Endothelial cell of umbilical vein (primary cell): ENCODE results near the gene GKN2. TPM values are rescaled to one million over a fixed set of nuclear protein-coding genes. Genes with fewer than 3 reads are reported as not detected.

Experiments
- BruUV-seq: library from RNA; stranded (reverse); fragments of 400-500 nt; replicated peaks from 2 replicates; lab custom pipeline; 2021; lab: Mats Ljungman, UMichigan
- CTCF ChIA-PET: fragments of 300-600, 350-600 bp; sonication (Branson Sonifier 250); formaldehyde crosslinking; loops from one replicate; lab custom pipeline; 2021; ENCODE audit warnings: antibody characterized with exemption, inconsistent platforms; lab: Charles Lee
- POLR2A ChIA-PET: fragments of 300-600, 350-600 bp; sonication (Branson Sonifier 250); formaldehyde crosslinking; loops from one replicate; lab custom pipeline; 2021; ENCODE audit warnings: antibody characterized with exemption, inconsistent platforms; lab: Charles Lee
- DNase-seq: peaks from one replicate; pipeline ENCODE4 v3.0.0-alpha.2; 2011; ENCODE audit warnings: low read depth, low spot score
- FAIRE-seq: peaks from 2 replicates; lab custom pipeline; 2011; peaks lifted over from hg19 to GRCh38; lab: Jason Lieb, UNC
- H2AFZ ChIP-seq: 2 replicates; pipeline ENCODE4 v1.6.0; 2012; ENCODE audit warnings: low read depth, low read length, control low read depth, inconsistent platforms
- H3K27ac ChIP-seq: 2 replicates; pipeline ENCODE4 v1.5.1; 2011; ENCODE audit warnings: low read depth, mild to moderate bottlenecking, control low read depth, low read length, moderate library complexity; ENCODE audit not compliant: insufficient read depth
- H3K27me3 ChIP-seq, 2 experiments: 2 replicates each; pipeline versions ENCODE4 v1.6.0 to v1.6.1; 2011; ENCODE audit warnings: low read length in 2 of 2, mixed read lengths in 1 of 2; ENCODE audit not compliant: control insufficient read depth in 2 of 2, insufficient read depth in 2 of 2
- H3K36me3 ChIP-seq, 2 experiments: 2 replicates in 1 of 2; 3 replicates in 1 of 2; pipeline ENCODE4 v1.5.1; 2011; ENCODE audit warnings: low read length in 2 of 2, mild to moderate bottlenecking in 1 of 2, moderate library complexity in 1 of 2; ENCODE audit not compliant: control insufficient read depth in 2 of 2, insufficient read depth in 2 of 2; ENCODE audit errors: extremely low read depth in 1 of 2
- H3K4me1 ChIP-seq: 3 replicates; pipeline ENCODE4 v1.5.1; 2011; ENCODE audit warnings: mild to moderate bottlenecking, low read length; ENCODE audit not compliant: control insufficient read depth, insufficient read depth; ENCODE audit errors: extremely low read depth
- H3K4me2 ChIP-seq: 2 replicates; pipeline ENCODE4 v1.6.1; 2011; ENCODE audit warnings: low read length, control low read depth, mixed read lengths; ENCODE audit not compliant: insufficient read depth
- H3K4me3 ChIP-seq, 3 experiments: fragments of 200-600 bp in 1 of 3; sonication (generic), shearing (Covaris generic) in 1 of 3; replicated peaks in 1 of 3; 2 replicates each; pipeline ENCODE4 v1.5.1; 2011 to 2016; ENCODE audit warnings: control low read depth in 3 of 3, low read length in 3 of 3, mild to moderate bottlenecking in 2 of 3, inconsistent platforms in 1 of 3, low read depth in 1 of 3, moderate library complexity in 1 of 3; ENCODE audit not compliant: insufficient read depth in 1 of 3
- H3K79me2 ChIP-seq: 2 replicates; pipeline ENCODE4 v1.6.0; 2012; ENCODE audit warnings: low read length, inconsistent platforms; ENCODE audit not compliant: control insufficient read depth, insufficient read depth
- H3K9ac ChIP-seq: replicated peaks from 2 replicates; pipeline ENCODE3; 2011; ENCODE audit warnings: low read length, control low read depth; ENCODE audit not compliant: insufficient read depth; ENCODE audit errors: extremely low read depth
- H3K9me1 ChIP-seq: replicated peaks from 3 replicates; pipeline ENCODE4 v1.6.0; 2011; ENCODE audit warnings: mild to moderate bottlenecking, low read length; ENCODE audit not compliant: control insufficient read depth, insufficient read depth; ENCODE audit errors: extremely low read depth
- H3K9me3 ChIP-seq: replicated peaks from 2 replicates; pipeline ENCODE4 v1.5.1; 2012; ENCODE audit warnings: low read length, inconsistent platforms; ENCODE audit not compliant: control insufficient read depth, insufficient read depth
- H4K20me1 ChIP-seq: replicated peaks from 2 replicates; pipeline ENCODE3; 2011; ENCODE audit warnings: mild to moderate bottlenecking, low read length; ENCODE audit not compliant: control insufficient read depth, insufficient read depth; ENCODE audit errors: extremely low read depth
- EZH2 ChIP-seq: IDR thresholded peaks from 2 replicates; pipeline ENCODE4 v1.6.1; 2012; ENCODE audit warnings: borderline replicate concordance, low read depth, mild to moderate bottlenecking, moderate library complexity, low read length, inconsistent platforms; ENCODE audit not compliant: severe bottlenecking
- FOS ChIP-seq: IDR thresholded peaks from 2 replicates; pipeline ENCODE4 v1.6.1; 2011; ENCODE audit warnings: mild to moderate bottlenecking, low read length, moderate library complexity, borderline replicate concordance; ENCODE audit not compliant: insufficient read depth
- GATA2 ChIP-seq: IDR thresholded peaks from 2 replicates; pipeline ENCODE4 v1.7.0; 2011; ENCODE audit warnings: low read depth, mild to moderate bottlenecking, moderate library complexity, mixed read lengths, low read length; ENCODE audit not compliant: insufficient read length, insufficient read depth
- JUN ChIP-seq: IDR thresholded peaks from 2 replicates; pipeline ENCODE4 v1.6.1; 2011; ENCODE audit warnings: borderline replicate concordance, low read depth; ENCODE audit not compliant: insufficient read length, insufficient read depth
- MYC ChIP-seq: IDR thresholded peaks from one replicate; pipeline ENCODE4 v1.6.1; 2011; ENCODE audit warnings: mild to moderate bottlenecking, low read depth, low read length
- POLR2A ChIP-seq: IDR thresholded peaks from 2 replicates; pipeline ENCODE4 v1.6.1; 2012; ENCODE audit warnings: low read depth, mild to moderate bottlenecking, control low read depth, low read length
- POLR2AphosphoS5 ChIP-seq: IDR thresholded peaks from 2 replicates; pipeline ENCODE4 v1.6.1; 2012; ENCODE audit warnings: low read depth, mild to moderate bottlenecking, control low read depth, low read length, moderate library complexity; ENCODE audit not compliant: insufficient read depth
- dilution Hi-C: fragments of 300-500 bp; cut with MboI; formaldehyde crosslinking; loops from one replicate; pipeline ENCODE4 v1.15.0; 2019; ENCODE audit warnings: low sequenced_read_pairs; ENCODE audit not compliant: extremely low pct_ligation_motif_present
- intact Hi-C: fragments of 100-400 bp; cut with micrococcal nuclease; formaldehyde crosslinking; loops from one replicate; pipeline ENCODE4 v1.10.0; 2022
- polyA plus RNA-seq, 4 experiments: library from polyadenylated mRNA; depleted of rRNA in 3 of 4; stranded (reverse) in 3 of 4; unstranded in 1 of 4; fragments of >200 nt; gene quantifications; 2 replicates each; pipeline versions ENCODE4 v1.2.1 to v1.2.3, GENCODE V29; 2011 to 2012; ENCODE audit warnings: missing spikeins in 1 of 4
- total RNA-seq: library from RNA; stranded (reverse); gene quantifications from 2 replicates; pipeline ENCODE4 v1.2.3, GENCODE V29; 2021
- TF ChIP-seq, protein P1 (sequence below): IDR thresholded peaks from 2 replicates; pipeline ENCODE4 v1.6.1; 2011; ENCODE audit not compliant: insufficient read depth, insufficient read length
- TF ChIP-seq, protein P2 (sequence below), 2 donors: IDR thresholded peaks; 1 replicate in 1 of 2; 2 replicates in 1 of 2; pipeline ENCODE4 v1.5.1; 2011; ENCODE audit warnings: low read length in 2 of 2, mild to moderate bottlenecking in 2 of 2, moderate library complexity in 2 of 2, control low read depth in 1 of 2, inconsistent platforms in 1 of 2, low read depth in 1 of 2; ENCODE audit not compliant: insufficient read depth in 1 of 2; ENCODE audit errors: extremely low read depth in 1 of 2

Gene GKN2
- total and polyA plus RNA-seq, 2 donors (not counting 3 experiments of a cell fraction or from before 2014, with no cell fraction given), result not detected

DNA sequence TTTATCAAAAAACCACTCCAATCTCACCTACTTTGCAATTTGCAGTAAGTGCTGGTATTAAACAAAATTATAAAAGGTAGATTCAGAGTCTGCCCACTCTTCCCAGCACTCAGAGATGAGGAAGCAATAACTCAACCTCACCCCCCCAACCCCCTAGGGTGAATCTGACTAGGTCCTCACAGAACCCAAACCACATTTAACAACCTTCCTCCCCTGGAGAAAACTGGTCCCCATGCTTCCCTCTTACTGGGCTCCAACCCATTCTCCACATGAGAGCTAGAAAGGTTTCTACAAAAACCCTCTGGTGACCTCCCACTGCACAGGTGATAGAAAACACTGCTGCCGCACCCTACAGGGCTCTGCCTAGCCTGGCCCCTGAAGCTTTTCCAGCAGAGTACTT, 41.0 kb downstream of the GKN2 start:
- Histone ChIP-seq H3K79me2 (no peaks in the 10 kb centered on the region), H3K9me3 (no peaks in the 10 kb centered on the region), H3K4me2 (no peak overlapping the region), H3K9me1 (no peaks in the 10 kb centered on the region), H3K27ac (no peak overlapping the region), H3K36me3 (no peaks in the 10 kb centered on the region), H3K9ac (no peak overlapping the region), H3K4me1 (peaks cover 25% of the 10 kb centered on the region), H4K20me1 (no peaks in the 10 kb centered on the region), H3K4me3 (no peak overlapping the region), H3K27me3 (peaks cover 4 to 12% of the 10 kb centered on the region in 2 experiments), H2AFZ (no peak overlapping the region)
- no TSS peak for BruUV-seq
- intact Hi-C loops (no loop called here), dilution Hi-C loops (no loop called here)
- TF ChIP-seq MYC, result no peak
- TF ChIP-seq GATA2, result no peak
- TF ChIP-seq FOS, result no peak
- TF ChIP-seq EZH2, result no peak
- TF ChIP-seq POLR2A, result no peak
- no peak for TF ChIP-seq POLR2AphosphoS5
- TF ChIP-seq, protein P1, sequence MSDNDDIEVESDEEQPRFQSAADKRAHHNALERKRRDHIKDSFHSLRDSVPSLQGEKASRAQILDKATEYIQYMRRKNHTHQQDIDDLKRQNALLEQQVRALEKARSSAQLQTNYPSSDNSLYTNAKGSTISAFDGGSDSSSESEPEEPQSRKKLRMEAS, result no peak
- TF ChIP-seq, protein P2, sequence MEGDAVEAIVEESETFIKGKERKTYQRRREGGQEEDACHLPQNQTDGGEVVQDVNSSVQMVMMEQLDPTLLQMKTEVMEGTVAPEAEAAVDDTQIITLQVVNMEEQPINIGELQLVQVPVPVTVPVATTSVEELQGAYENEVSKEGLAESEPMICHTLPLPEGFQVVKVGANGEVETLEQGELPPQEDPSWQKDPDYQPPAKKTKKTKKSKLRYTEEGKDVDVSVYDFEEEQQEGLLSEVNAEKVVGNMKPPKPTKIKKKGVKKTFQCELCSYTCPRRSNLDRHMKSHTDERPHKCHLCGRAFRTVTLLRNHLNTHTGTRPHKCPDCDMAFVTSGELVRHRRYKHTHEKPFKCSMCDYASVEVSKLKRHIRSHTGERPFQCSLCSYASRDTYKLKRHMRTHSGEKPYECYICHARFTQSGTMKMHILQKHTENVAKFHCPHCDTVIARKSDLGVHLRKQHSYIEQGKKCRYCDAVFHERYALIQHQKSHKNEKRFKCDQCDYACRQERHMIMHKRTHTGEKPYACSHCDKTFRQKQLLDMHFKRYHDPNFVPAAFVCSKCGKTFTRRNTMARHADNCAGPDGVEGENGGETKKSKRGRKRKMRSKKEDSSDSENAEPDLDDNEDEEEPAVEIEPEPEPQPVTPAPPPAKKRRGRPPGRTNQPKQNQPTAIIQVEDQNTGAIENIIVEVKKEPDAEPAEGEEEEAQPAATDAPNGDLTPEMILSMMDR (IDR thresholded peaks at IDR 0.05; ENCODE audit: extremely low read depth in 1 of 2, insufficient read depth in 1 of 2, low read depth in 1 of 2, low read length in 2 of 2), result no peak
- TF ChIP-seq JUN, result no peak
- ChIA-PET POLR2A (no interaction called here), CTCF (interaction anchor here (1.0 to 6.5 kb wide), 4 partner anchors 10 to 203 kb away, joined by 3 to 62 read pairs (median 6); no protein-coding TSS in a partner anchor)
- DNase-seq (no peak), FAIRE-seq (no peak)
